HepG2 (cell line): ENCODE results near the gene DUS2. TPM values are rescaled to one million over a fixed set of nuclear protein-coding genes. Genes with fewer than 3 reads are reported as not detected.
A peak's percentile ranks its signal among the peaks of the same experiment; 100 is the strongest.

Source experiments
- FOXK2 ChIP-seq: fragments of 450-650 bp; IDR thresholded peaks from 2 replicates; pipeline ENCODE4 v1.6.1; 2016
- HNF1A ChIP-seq, 2 experiments: sonication (generic) in 1 of 2; formaldehyde crosslinking in 1 of 2; IDR thresholded peaks; 2 replicates each; pipeline versions ENCODE4 v1.4.0 to v1.6.1; 2016 to 2020; ENCODE audit warnings: borderline replicate concordance in 1 of 2, low read depth in 1 of 2, mild to moderate bottlenecking in 1 of 2, missing genetic modification reagents in 1 of 2
- KDM4B ChIP-seq: sonication (generic); formaldehyde crosslinking; IDR thresholded peaks from 2 replicates; pipeline ENCODE4 v1.4.0; 2020; ENCODE audit warnings: missing genetic modification reagents
- KLF6 ChIP-seq: IDR thresholded peaks from 2 replicates; pipeline ENCODE4 v1.8.0; 2016; ENCODE audit warnings: missing biosample characterization, missing genetic modification reagents
- MEF2D ChIP-seq: sonication (generic); formaldehyde crosslinking; IDR thresholded peaks from 2 replicates; pipeline ENCODE4 v1.5.1; 2020; ENCODE audit warnings: mild to moderate bottlenecking, missing genetic modification reagents
- MLX ChIP-seq: IDR thresholded peaks from 2 replicates; pipeline ENCODE4 v1.6.1; 2016
- SAP130 ChIP-seq: IDR thresholded peaks from 2 replicates; pipeline ENCODE4 v1.6.1; 2016; ENCODE audit warnings: low read depth
- SOX5 ChIP-seq: IDR thresholded peaks from 2 replicates; pipeline ENCODE4 v1.6.1; 2016; ENCODE audit warnings: borderline replicate concordance
- YEATS2 ChIP-seq: sonication (generic); formaldehyde crosslinking; IDR thresholded peaks from 2 replicates; pipeline ENCODE4 v1.4.0; 2020; ENCODE audit warnings: missing genetic modification reagents, borderline replicate concordance
- ZC3H13 ChIP-seq: sonication (generic); formaldehyde crosslinking; IDR thresholded peaks from 2 replicates; pipeline ENCODE4 v1.8.1; 2023; ENCODE audit warnings: mild to moderate bottlenecking, missing genetic modification reagents, moderate library complexity
- ZNF10 ChIP-seq: sonication (generic); formaldehyde crosslinking; IDR thresholded peaks from 2 replicates; pipeline ENCODE4 v1.4.0; 2020; ENCODE audit warnings: mild to moderate bottlenecking, low read depth, missing genetic modification reagents, borderline replicate concordance
- ZNF138 ChIP-seq: sonication (generic); formaldehyde crosslinking; IDR thresholded peaks from 2 replicates; pipeline ENCODE4 v1.5.0; 2020; ENCODE audit warnings: mild to moderate bottlenecking, low read depth, missing genetic modification reagents
- ZNF264 ChIP-seq: sonication (generic); formaldehyde crosslinking; IDR thresholded peaks from 2 replicates; pipeline ENCODE4 v1.4.0; 2020; ENCODE audit warnings: missing genetic modification reagents
- ZNF430 ChIP-seq: sonication (generic); formaldehyde crosslinking; IDR thresholded peaks from 2 replicates; pipeline ENCODE4 v1.9.0; 2021; ENCODE audit warnings: mild to moderate bottlenecking, missing genetic modification reagents
- ZNF512 ChIP-seq: sonication (generic); formaldehyde crosslinking; IDR thresholded peaks from 2 replicates; pipeline ENCODE4 v1.4.0; 2020; ENCODE audit warnings: mild to moderate bottlenecking, missing genetic modification reagents
- ZNF605 ChIP-seq: sonication (generic); formaldehyde crosslinking; IDR thresholded peaks from 2 replicates; pipeline ENCODE4 v1.8.0; 2022; ENCODE audit warnings: mild to moderate bottlenecking, missing genetic modification reagents
- ZNF775 ChIP-seq: sonication (generic); formaldehyde crosslinking; IDR thresholded peaks from 2 replicates; pipeline ENCODE4 v1.4.0; 2020; ENCODE audit warnings: missing genetic modification reagents, mild to moderate bottlenecking, moderate library complexity, borderline replicate concordance
- ZNF883 ChIP-seq: sonication (generic); formaldehyde crosslinking; IDR thresholded peaks from 2 replicates; pipeline ENCODE4 v1.5.1; 2020; ENCODE audit warnings: mild to moderate bottlenecking, missing genetic modification reagents; ENCODE audit errors: not compliant biosample characterization
- polyA plus RNA-seq, 8 experiments: library from polyadenylated mRNA; depleted of rRNA in 3 of 8; stranded (reverse) in 7 of 8; unstranded in 1 of 8; fragments of >200 nt; fragmentation: Illumina TruSeq in 4 of 8; extraction: Trizol in 4 of 8; gene quantifications; 2 replicates each; pipeline versions ENCODE4 v1.2.1 to v1.2.3, GENCODE V29; 2011 to 2016; ENCODE audit warnings: low read depth in 4 of 8, missing spikeins in 1 of 8, mixed read lengths in 1 of 8; ENCODE audit not compliant: insufficient read depth in 1 of 8
- total RNA-seq, 5 experiments: library from RNA; depleted of rRNA; stranded (reverse); fragments of >200 nt; fragmentation: Illumina TruSeq; extraction: Trizol; gene quantifications; 2 replicates each; pipeline ENCODE4 v1.2.3, GENCODE V29; 2016; ENCODE audit warnings: low read depth in 1 of 5
- TF ChIP-seq, protein P1 (sequence below): sonication (generic); formaldehyde crosslinking; IDR thresholded peaks from 2 replicates; pipeline ENCODE4 v1.8.0; 2022; ENCODE audit warnings: missing genetic modification reagents, mild to moderate bottlenecking, inconsistent platforms, borderline replicate concordance
- TF ChIP-seq, protein P2 (sequence below): sonication (generic); formaldehyde crosslinking; IDR thresholded peaks from 2 replicates; pipeline ENCODE4 v1.4.0; 2020; ENCODE audit warnings: missing genetic modification reagents

DUS2 gene
- total and polyA plus RNA-seq, 2 of the 13 experiments (the other 11 are each of a cell fraction or from before 2014, with no cell fraction given): 17.8 to 25.1 TPM

DNA sequence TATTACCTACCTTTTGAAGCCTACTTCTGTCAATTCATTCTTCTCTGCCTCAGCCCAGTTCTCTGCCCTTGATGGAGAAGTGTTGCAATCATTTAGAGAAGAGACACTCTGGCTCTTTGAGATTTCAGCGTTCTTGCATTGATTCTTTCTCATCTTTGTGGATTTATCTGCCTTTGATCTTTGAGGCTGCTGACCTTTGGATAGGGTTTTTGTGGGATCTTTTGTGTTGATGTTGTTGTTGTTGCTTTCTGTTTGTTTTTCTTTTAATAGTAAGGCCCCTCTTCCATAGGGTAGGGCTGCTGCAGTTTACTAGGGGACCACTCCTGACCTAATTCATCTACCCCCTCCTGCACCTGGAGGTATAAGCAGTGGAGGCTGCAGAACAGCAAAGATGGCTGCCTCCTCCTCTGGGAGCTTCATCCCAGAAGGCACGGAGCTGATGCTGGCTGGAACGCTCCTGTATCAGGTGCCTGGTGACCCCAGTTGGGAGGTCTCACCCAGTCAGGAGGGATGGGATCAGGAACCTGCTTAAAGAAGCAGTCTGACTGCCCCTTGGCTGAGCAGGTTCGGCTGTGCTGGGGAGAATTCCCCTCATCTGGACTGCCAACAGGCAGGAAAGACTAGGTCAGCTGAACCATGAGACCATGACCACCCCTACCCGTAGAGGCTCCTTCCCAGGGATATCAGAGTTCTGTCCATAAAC, 90.1 kb downstream of the DUS2 start (continued):
- TF ChIP-seq ZNF775 (peak; percentile 82; the same call in 1 of the 2 replicates), ZNF512 (CRISPR knock-in tag) (no peak), SAP130 (CRISPR knock-in tag) (peak; percentile 81), SOX5 (CRISPR knock-in tag) (peak; percentile 97), HNF1A (IDR thresholded peaks at IDR 0.05; ENCODE audit: low read depth) (peak; percentile 75), HNF1A (CRISPR knock-in tag; IDR thresholded peaks at IDR 0.05; ENCODE audit: borderline replicate concordance) (peak; percentile 70; the same call in 1 of the 2 replicates), ZNF883 (CRISPR knock-in tag) (no peak), ZC3H13 (CRISPR knock-in tag) (no peak), ZNF605 (CRISPR knock-in tag) (peak; percentile 80), ZNF264 (0 out of 2 replicates have a peak, but pooled peaks have one; percentile 29), MLX (CRISPR knock-in tag) (peak; percentile 57), MEF2D (peak; percentile 96), ZNF430 (CRISPR knock-in tag) (no peak; the same call in 1 of the 2 replicates), KLF6 (CRISPR knock-in tag) (peak; percentile 95), FOXK2 (peak; percentile 85; the same call in 1 of the 2 replicates), YEATS2 (CRISPR knock-in tag) (peak; percentile 64; the same call in 1 of the 2 replicates), KDM4B (peak; percentile 51; the same call in 1 of the 2 replicates), ZNF138 (CRISPR knock-in tag) (no peak), ZNF10 (CRISPR knock-in tag) (no peak)
- TF ChIP-seq, protein P1, sequence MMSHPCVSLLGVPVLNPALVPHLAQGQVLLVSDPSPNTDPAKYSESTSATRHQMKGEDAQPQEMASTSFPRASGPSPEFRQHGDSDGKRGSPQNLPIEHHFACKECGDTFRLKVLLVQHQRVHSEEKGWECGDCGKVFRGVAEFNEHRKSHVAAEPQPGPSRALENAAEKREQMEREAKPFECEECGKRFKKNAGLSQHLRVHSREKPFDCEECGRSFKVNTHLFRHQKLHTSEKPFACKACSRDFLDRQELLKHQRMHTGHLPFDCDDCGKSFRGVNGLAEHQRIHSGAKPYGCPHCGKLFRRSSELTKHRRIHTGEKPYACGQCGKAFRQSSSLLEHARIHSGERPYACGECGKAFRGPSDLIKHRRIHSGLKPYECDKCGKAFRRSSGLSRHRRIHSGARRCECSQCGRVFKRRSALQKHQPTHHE (CRISPR knock-in tag): 0 out of 2 replicates have a peak, but pooled peaks have one; percentile 61
- TF ChIP-seq, protein P2, sequence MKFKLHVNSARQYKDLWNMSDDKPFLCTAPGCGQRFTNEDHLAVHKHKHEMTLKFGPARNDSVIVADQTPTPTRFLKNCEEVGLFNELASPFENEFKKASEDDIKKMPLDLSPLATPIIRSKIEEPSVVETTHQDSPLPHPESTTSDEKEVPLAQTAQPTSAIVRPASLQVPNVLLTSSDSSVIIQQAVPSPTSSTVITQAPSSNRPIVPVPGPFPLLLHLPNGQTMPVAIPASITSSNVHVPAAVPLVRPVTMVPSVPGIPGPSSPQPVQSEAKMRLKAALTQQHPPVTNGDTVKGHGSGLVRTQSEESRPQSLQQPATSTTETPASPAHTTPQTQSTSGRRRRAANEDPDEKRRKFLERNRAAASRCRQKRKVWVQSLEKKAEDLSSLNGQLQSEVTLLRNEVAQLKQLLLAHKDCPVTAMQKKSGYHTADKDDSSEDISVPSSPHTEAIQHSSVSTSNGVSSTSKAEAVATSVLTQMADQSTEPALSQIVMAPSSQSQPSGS (CRISPR knock-in tag): peak; percentile 64; the same call in 1 of the 2 replicates
